ENCODE data around the gene ACVR1B.

ACVR1B gene

DNA sequence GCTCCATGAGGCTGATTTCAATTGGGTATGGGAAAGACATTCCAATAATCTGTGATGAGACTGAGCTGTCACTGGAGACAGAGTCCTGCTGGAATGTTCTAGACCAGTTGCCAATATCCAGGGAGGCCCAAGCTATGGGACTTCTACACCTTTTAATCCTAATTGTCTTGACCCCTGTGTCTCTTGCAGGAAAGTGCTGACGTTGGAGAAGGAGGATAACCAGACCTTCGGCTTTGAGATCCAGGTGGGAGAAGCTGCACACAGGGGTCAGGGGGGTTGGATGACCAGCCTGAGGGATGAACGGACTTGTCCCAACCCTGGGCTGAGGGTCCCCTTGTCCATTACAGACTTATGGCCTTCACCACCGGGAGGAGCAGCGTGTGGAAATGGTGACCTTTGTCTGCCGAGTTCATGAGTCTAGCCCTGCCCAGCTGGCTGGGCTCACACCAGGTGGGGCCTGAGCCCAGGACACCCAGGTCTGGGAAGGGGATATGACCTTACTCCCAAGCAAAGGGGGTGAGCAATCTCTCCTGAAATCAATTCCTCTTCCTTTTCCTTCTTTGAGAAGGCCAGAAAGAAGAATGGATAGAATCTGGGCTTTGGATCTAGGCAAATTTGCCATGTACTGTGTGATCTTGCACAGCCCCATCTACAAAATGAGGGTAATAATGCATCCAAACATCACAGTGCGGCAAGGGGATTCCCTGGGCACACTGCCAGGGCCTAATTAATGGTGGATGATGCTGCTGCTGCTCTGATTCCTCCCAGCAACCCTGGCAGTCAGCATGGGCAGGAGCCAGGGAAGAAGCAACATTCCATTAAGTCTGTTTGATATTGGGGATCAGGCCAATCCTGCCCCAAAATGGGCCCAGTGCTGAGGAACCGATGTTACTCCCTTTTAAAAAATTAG lies 59.4 kb downstream of the ACVR1B start:
- no peaks in the 10 kb centered on the region for H3K9me3 Mint-ChIP-seq
- CTCF ChIA-PET = interaction anchor here (11.6 kb wide), 1 partner anchor 9 kb away, joined by 196 read pairs; no protein-coding TSS in a partner anchor
- H3K27ac Mint-ChIP-seq = no peak overlapping the region
- no peak for DNase-seq
- H3K4me3 Mint-ChIP-seq = no peak overlapping the region
- peaks cover 6% of the 10 kb centered on the region for H3K36me3 Mint-ChIP-seq
- peaks cover 34% of the 10 kb centered on the region for H3K27me3 Mint-ChIP-seq
- peaks cover 21% of the 10 kb centered on the region for H3K4me1 Mint-ChIP-seq

DNA sequence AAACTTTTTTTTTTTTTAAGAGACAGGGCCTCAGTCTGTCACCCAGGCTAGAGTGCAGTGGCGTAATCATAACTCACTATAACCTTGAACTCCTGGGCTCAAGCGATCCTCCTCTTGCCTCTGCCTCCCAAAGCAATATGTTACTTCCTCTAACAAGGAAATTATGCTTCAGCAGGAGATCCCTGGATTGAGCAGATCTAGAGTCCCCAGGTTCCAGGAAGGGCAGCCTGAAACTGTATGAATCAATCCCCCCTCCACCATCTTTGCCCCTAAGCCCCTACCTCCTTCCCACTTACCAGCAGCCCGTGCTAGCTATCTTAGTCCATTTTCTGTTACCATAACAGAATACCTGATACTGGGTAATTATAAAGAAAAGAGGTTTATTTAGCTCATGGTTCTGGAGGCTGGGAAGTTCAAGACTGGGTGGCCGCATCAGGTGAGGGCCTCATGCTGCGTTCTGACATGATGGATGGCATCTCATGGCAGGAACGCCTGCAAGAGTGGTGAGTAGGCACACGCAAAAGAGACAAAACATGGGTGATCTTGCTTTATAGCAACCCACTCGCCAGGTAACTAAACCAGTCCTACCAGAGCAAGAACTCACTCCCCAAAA lies 60.2 kb downstream of the ACVR1B start:
- Mint-ChIP-seq H3K4me3 (no peak overlapping the region), H3K9me3 (no peaks in the 10 kb centered on the region), H3K4me1 (peaks cover 15% of the 10 kb centered on the region), H3K27ac (no peak overlapping the region), H3K27me3 (peaks cover 26% of the 10 kb centered on the region), H3K36me3 (peaks cover 6% of the 10 kb centered on the region)
- DNase-seq = no peak
- CTCF ChIA-PET = interaction anchor here (11.6 kb wide), 1 partner anchor 8 kb away, joined by 196 read pairs; no protein-coding TSS in a partner anchor

DNA sequence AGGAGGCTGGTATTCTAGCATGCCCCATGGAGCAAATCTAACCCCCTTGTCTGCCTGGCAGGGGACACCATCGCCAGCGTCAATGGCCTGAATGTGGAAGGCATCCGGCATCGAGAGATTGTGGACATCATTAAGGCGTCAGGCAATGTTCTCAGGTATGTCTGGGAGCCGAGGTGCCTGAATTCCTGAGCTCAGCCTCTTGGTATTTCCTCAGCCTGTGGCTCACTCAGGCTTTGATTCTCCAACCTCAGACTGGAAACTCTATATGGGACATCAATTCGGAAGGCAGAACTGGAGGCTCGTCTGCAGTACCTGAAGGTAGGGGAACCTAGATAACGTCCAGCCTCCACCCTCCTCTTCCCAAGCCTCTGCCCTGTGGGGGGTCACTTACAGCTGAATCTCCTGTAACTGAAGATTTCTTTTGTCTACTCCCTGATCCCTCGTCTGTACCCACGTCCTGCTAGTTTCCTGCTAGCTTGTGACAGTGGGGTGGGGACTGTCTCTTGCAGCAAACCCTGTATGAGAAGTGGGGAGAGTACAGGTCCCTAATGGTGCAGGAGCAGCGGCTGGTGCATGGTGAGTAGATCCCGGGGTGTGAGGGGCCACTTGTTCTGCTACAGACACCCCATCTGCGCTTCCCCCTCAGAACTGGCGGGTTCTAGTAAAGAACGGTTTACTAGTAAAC lies 62.3 kb downstream of the ACVR1B start:
- H3K4me3 Mint-ChIP-seq = no peak overlapping the region
- peaks cover 2% of the 10 kb centered on the region for H3K4me1 Mint-ChIP-seq
- DNase-seq = no peak
- peaks cover 8% of the 10 kb centered on the region for H3K27me3 Mint-ChIP-seq
- H3K36me3 Mint-ChIP-seq = peaks cover 6% of the 10 kb centered on the region
- CTCF ChIA-PET = interaction anchor here (1.0 to 1.2 kb wide), 3 partner anchors 10 to 21 kb away, joined by 3 to 6 read pairs (median 4); no protein-coding TSS in a partner anchor
- no peak overlapping the region for H3K27ac Mint-ChIP-seq
- H3K9me3 Mint-ChIP-seq = no peaks in the 10 kb centered on the region

DNA sequence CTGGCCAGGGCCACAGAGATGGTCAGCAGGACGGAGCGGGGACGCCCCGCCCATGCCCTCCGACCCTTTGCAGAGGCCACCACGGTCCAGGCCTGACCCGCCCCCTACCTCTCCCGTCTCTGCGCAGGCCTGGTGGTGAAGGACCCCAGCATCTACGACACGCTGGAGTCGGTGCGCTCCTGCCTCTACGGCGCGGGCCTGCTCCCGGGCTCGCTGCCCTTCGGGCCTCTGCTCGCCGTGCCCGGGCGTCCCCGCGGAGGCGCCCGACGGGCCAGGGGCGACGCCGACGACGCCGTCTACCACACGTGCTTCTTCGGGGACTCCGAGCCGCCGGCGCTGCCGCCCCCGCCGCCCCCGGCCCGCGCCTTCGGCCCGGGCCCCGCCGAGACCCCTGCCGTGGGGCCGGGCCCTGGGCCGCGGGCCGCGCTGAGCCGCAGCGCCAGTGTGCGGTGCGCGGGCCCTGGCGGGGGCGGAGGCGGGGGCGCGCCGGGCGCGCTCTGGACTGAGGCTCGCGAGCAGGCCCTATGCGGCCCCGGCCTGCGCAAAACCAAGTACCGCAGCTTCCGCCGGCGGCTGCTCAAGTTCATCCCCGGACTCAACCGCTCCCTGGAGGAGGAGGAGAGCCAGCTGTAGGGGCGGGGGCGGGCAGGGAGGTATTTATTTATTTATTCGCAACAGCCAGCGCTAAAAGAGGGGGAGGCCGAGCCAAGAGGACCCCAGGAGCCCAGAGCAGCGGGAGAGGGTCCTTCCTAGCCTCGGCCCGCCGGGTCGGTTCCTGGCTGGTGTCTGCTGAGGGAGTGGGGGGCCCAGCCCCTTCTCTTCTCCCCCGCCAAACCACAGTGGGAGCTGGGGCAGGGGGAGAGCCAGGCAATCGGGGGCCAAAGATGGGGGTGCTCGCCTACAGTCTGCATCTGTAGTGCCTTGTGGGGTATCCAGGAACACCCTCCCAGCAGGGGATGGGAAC lies 63.4 kb downstream of the ACVR1B start:
- DNase-seq = no peak
- peaks cover 6% of the 10 kb centered on the region for H3K36me3 Mint-ChIP-seq
- CTCF ChIA-PET = interaction anchor here (1.0 to 9.0 kb wide), 4 partner anchors 8 to 22 kb away, joined by 3 to 196 read pairs (median 6); partner anchors contain the start of gene TAMALIN
- no peaks in the 10 kb centered on the region for H3K9me3 Mint-ChIP-seq
- no peaks in the 10 kb centered on the region for H3K27me3 Mint-ChIP-seq
- no peak overlapping the region for H3K27ac Mint-ChIP-seq
- H3K4me1 Mint-ChIP-seq = no peaks in the 10 kb centered on the region
- no peak overlapping the region for H3K4me3 Mint-ChIP-seq

DNA sequence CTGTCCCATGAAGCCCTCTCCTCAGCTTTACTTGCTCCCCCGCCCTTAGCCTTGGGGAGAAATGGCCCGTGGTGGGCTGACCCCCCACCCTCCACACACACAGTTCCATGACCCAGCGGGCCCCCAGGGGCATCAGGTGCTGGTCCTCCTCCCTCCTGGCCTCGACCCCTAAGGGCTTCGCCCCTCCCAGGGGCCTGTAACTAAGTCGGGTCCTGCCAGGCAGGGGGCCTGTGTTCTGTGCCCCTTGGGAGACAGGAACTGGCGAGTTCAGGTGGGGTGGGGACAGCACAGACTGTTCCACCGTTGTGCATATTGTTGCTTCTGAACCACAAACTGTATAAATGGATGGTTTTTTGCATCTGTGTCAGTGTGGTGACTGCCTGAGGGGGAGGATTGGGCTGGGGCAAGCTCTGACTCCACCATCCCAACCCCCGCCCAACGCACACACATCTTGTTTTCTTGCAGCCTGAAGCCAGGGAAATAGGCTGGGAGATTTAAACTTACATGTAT lies 64.1 kb downstream of the ACVR1B start:
- CTCF ChIA-PET = interaction anchor here (1.2 to 9.0 kb wide), 3 partner anchors 8 to 22 kb away, joined by 3 to 196 read pairs (median 7); partner anchors contain the start of gene TAMALIN
- no peak overlapping the region for H3K27ac Mint-ChIP-seq
- no peaks in the 10 kb centered on the region for H3K9me3 Mint-ChIP-seq
- peaks cover 6% of the 10 kb centered on the region for H3K36me3 Mint-ChIP-seq
- H3K27me3 Mint-ChIP-seq = peaks cover 6% of the 10 kb centered on the region
- H3K4me3 Mint-ChIP-seq = no peak overlapping the region
- DNase-seq = no peak
- peaks cover 6% of the 10 kb centered on the region for H3K4me1 Mint-ChIP-seq

DNA sequence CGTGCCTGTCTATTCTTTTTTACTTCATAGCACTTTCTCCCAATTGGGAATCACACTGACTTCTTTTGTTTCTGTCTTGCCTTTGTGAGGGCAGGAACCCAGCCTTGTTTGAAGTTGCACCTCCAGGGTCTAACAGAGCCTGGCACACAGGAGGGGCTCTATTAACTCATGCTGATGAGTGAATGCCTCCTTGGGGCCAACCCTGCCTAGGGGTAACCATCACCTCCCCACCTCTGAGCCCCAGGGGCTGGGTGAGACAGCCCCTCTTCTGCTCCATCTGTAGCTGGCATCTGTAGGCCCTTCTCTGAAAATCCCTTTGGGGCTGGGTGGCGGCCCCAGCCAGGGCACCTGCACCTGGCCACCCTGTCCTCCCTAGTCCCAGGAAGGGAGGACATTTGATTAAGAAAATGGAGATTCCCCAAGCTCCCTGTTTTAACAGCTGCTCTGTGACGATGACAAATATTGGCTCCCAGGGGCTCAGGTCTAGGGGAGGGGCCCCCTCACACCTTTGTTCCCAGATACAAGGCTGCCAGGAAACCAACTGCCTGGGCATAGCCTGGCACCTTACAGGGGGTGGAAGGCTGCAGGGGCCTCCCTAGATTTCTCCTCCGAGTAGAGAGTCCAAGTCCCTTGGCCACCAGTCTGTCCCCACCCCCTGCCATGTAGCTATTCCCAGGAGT lies 67.1 kb downstream of the ACVR1B start:
- Mint-ChIP-seq H3K27me3 (peaks cover 28% of the 10 kb centered on the region), H3K27ac (no peak overlapping the region), H3K36me3 (no peaks in the 10 kb centered on the region), H3K4me1 (peaks cover 23% of the 10 kb centered on the region), H3K4me3 (no peak overlapping the region), H3K9me3 (no peaks in the 10 kb centered on the region)
- CTCF ChIA-PET = interaction anchor here (0.6 to 17.2 kb wide), 5 partner anchors 8 to 125 kb away, joined by 3 to 637 read pairs (median 196); partner anchors contain the start of genes ATG101, SMIM41 and TAMALIN
- DNase-seq = no peak

DNA sequence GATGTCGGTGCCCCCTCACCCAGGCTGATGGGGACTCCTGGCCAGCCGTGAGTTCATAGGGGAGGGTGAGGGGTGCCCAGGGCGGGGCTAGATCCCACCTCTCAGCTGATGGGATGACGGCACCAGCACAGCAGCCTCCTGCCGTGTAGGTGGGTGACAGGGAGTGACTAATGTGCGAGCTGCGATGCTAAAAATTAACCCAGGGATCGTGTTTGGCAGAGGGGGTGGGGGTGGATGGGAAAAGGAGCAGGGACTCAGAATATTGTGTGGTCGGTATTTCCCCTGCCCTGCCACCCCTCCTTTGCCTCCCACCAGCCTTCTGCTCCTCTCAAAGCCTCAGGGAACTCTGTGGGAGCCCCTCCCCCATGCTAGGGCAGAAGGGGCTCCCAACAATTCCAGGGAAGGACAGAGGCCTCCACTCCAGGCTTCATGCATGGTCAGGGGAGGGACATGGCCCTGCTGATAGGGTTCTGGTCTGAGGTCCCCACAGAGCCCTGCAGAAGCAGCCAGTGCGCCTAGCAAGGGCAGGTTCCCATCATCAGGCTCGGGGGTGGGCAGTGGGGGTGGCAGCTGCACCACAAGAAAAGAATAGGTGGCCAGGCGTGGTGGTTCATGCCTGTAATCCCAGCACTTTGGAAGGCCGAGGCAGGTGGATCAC lies 67.7 kb downstream of the ACVR1B start:
- CTCF ChIA-PET = interaction anchor here (1.1 to 17.2 kb wide), 7 partner anchors 12 to 600 kb away, joined by 3 to 637 read pairs (median 3); partner anchors contain the start of genes ATG101, SMIM41 and TAMALIN
- no peaks in the 10 kb centered on the region for H3K9me3 Mint-ChIP-seq
- H3K4me3 Mint-ChIP-seq = no peak overlapping the region
- H3K36me3 Mint-ChIP-seq = no peaks in the 10 kb centered on the region
- peaks cover 29% of the 10 kb centered on the region for H3K4me1 Mint-ChIP-seq
- DNase-seq = no peak
- no peak overlapping the region for H3K27ac Mint-ChIP-seq
- H3K27me3 Mint-ChIP-seq = peaks cover 31% of the 10 kb centered on the region

DNA sequence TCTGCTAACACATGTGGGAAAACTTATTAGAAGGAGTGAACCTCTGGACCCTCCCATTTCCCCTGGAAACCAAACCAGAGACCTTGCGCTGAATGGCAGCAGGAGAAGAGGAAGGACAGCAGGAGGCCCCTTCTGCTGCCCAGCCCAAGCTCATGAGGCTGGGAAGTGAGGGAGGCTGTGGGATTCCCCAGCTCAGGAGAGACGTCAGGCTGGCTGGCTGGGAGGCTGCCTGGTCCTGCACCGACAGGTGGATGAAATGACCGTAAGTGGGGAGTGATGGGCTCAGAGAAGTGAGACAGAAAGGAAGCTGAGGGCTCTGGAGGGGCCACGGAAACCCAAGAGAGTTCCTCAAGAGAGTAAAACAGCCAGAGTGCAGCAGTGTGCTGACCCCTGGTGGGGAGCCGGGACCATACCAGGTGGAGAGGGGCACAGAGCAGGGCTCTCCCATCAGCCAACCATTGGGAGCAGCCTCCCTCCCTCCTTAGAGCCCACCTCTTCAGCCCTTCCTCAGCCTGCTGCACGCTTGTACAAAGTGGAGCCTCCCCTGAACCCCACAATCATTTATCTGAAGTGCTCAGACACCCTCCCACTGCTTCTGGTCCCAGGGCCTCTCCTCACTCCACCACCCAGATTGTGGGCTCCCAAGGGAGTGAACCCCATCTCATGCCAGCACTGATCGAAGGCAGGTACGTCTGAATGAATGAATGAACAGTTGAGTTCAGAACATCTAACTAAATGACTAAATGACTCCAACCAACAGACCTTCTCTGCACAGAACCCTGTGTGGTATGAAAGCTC lies 69.2 kb downstream of the ACVR1B start:
- CTCF ChIA-PET = interaction anchor here (0.6 to 17.2 kb wide), 20 partner anchors 9 to 601 kb away, joined by 3 to 637 read pairs (median 4); partner anchors contain the start of genes ATG101, SMIM41 and TAMALIN
- Mint-ChIP-seq H3K9me3 (no peaks in the 10 kb centered on the region), H3K27ac (no peak overlapping the region), H3K4me1 (peaks cover 44% of the 10 kb centered on the region), H3K27me3 (peaks cover 41% of the 10 kb centered on the region), H3K4me3 (no peak overlapping the region), H3K36me3 (no peaks in the 10 kb centered on the region)
- peak; percentile 83 for DNase-seq

DNA sequence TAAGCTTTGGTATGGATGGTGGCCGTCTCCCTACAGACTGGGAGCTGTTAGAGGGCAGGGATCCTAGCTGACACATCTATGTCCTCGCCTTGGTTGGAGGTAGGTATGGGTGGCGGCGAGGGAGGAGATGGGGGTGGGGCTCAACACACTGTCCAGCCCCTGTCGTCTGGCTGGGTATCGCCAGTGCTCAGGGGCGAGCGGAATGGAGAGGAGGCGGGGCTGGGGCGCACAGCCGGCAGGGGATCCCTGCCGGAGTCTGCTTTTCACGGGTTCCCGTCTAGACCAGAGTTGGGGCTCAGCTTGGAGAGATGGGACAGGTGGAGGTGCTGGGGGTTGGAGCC lies 71.3 kb downstream of the ACVR1B start:
- H3K27me3 Mint-ChIP-seq = peaks cover 41% of the 10 kb centered on the region
- H3K36me3 Mint-ChIP-seq = no peaks in the 10 kb centered on the region
- peak overlapping the region; percentile 81 for H3K27ac Mint-ChIP-seq
- no peaks in the 10 kb centered on the region for H3K9me3 Mint-ChIP-seq
- DNase-seq = no peak
- H3K4me3 Mint-ChIP-seq = peak overlapping the region; percentile 84
- CTCF ChIA-PET = interaction anchor here (0.5 to 17.2 kb wide), 20 partner anchors 9 to 207 kb away, joined by 3 to 637 read pairs (median 8); partner anchors contain the start of genes ATG101, SMIM41 and TAMALIN
- H3K4me1 Mint-ChIP-seq = peaks cover 51% of the 10 kb centered on the region

DNA sequence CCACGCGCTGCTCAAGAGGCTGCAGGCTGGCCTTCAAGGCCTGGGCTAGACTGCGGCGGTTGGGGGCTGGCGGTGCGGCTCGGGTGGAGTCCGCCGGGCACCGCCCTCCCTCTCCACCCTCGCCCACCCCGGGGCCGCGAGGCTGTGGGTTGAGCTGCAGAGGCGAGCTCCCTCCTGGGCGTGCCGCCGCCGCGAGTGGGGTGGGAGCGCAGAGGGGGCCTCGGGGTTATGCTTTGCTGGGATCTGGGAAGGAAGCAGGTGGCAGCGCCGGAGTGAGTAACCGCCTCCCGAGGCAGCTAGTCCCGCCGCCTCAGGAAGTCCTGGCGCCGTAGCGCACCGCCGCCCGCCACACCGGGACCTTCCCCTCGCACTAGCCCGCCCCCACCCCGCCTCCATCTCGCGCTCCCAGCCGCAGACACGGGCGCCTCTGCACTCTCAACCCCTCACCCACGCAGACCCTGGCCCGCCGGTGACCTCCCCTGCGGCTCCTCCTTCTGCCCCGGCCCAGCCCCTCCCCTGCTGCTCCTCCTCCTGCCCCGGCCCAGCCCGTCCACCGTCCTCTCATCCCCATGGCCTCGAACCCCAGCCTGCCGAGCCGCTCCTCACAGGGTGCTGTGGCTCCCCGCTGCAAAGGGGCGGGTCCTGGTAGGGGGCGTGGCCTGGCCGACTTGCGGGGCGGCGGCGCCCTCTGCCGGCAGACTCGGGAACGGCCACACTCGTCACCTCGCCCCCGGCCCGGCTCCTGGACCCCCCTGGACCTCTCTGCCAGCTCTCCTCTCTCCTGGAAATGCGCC lies 71.9 kb downstream of the ACVR1B start:
- Mint-ChIP-seq H3K4me1 (peaks cover 51% of the 10 kb centered on the region), H3K36me3 (no peaks in the 10 kb centered on the region), H3K9me3 (no peaks in the 10 kb centered on the region), H3K27me3 (peaks cover 41% of the 10 kb centered on the region), H3K4me3 (peak overlapping the region; percentile 84), H3K27ac (peak overlapping the region; percentile 99)
- peak; percentile 96 for DNase-seq
- CTCF ChIA-PET = interaction anchor here (0.7 to 17.2 kb wide), 19 partner anchors 9 to 148 kb away, joined by 3 to 637 read pairs (median 8); partner anchors contain the start of genes ATG101, SMIM41 and TAMALIN

All from activated naive CD4-positive, alpha-beta T cell treated with anti-CD3 and anti-CD28 coated beads, Interleukin-2, amount 10 ng/mL, durations not matched to agents 7 days and 5 days (primary cell).